Left lobe of liver (tissue), 2 donors: ENCODE data around the gene USP25. TPM values are rescaled to one million over a fixed set of nuclear protein-coding genes. Genes with fewer than 3 reads are reported as not detected.
"Not testable (repeated sequence)": the region's sequence is repeated elsewhere in the genome, so short reads cannot be mapped to it uniquely, and the experiment has no call there.

Source experiments
- ATAC-seq: fragments of 200-7000 bp; cut with Tn5 transposase; one replicate; pipeline ENCODE4 v1.9.1; 2020; ENCODE audit warnings: mild to moderate bottlenecking, moderate library complexity
- DNase-seq: peaks from one replicate; pipeline ENCODE4 v3.0.0-alpha.2; 2020; ENCODE audit warnings: low spot score
- total RNA-seq: library from RNA; stranded (reverse); gene quantifications from one replicate; pipeline ENCODE4 v1.2.1, GENCODE V29; 2021
- donor health status: DM: no; HTN: no; CAD: no; lungs with moderate emphysema.
- donor health status: DM: no; HTN: yes; CAD: no.

Gene USP25
- total RNA-seq, 1 donor from 2014 or later, result 17.2 TPM

DNA sequence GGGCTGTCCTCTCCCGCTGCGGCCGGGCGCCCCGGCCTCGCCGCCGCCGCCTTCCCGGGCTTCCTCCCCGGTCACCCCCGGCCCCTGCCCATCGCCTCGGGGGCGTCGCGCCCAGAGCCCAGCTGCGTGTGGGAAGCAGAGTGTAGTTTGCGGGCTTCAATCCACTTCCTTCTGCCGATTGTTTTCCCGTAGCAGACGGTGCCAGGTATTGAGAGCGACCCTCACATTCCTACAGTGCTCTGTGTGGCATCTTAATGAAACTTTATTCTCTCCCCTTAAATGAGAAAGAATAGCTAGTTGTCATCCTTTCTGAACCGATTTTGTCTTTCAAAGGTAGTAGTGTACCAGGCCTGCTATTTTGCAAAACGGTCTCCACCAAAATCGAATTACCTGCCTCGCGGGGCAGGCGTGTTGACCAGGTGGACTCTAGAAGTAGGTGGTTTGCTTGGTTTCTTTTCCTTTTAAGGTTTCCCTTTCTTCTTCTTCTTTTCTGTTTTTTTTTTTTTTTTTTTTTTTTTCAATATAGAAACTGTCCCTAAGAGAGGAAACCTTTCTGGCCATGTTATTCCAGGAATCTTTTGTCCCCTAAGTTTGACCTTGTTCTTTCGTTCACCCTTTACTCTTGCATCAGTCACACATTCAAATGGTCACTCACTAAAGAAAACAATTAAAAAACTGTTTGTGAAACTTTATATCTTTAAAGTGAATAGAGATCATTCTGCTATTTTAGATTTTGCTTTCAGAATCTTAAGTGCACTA is 881 bp downstream of the USP25 start:
- no peak for DNase-seq
- peak; percentile 1 for ATAC-seq

GRCh38 chr21:15731243-15731613 is 1.4 kb downstream of the USP25 start:
- DNase-seq (no peak), ATAC-seq (no peak)

DNA sequence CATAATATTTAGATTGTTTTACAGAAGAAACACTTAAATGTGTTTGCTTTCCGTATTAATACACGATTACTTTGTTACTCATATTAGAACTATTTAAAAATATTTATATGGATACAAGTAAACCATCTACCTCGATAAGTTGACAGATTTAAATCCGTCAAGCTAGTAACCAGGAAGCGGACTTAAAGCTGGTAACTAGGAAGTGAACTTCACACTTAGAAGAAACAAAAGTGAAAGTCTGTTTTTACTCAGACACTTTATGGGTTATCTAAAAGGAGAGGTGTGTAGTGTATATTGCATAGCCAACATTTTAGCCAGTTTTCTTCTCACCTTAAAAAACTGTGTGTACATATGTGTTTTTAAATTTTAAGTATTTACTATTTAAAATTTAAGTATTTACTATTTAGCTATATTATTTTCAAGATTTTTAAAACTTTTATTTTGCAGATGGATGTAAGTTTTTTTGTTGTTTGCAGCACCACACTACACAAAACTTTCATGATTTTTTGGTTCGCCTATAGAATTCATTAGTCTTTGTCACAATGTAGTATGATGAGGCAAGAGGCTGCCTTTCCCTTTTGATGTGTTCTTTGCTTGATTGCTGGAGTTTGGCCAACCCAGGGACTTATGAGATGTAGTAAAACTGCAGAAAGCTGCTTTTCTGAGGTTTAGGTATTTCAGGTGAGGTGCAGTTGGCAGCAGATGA is 2.7 kb downstream of the USP25 start:
- no peak for DNase-seq
- no peak for ATAC-seq

DNA sequence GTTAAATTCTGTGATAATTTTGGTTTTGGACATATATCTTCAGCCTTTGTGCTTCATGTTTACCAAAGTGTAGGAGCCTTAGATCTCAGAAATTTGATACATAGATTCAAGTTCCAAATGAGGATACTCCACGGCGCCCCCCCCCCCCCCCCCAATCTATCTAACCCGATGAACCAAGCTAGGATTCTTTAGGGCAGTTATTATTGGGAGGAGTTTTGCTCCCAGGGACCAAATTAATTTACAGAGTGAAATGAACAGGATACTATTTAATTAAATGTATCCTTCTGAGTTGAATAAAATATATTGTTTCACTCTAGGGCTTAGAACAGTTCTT is 3.2 kb downstream of the USP25 start:
- no peak for ATAC-seq
- DNase-seq, result no peak

DNA sequence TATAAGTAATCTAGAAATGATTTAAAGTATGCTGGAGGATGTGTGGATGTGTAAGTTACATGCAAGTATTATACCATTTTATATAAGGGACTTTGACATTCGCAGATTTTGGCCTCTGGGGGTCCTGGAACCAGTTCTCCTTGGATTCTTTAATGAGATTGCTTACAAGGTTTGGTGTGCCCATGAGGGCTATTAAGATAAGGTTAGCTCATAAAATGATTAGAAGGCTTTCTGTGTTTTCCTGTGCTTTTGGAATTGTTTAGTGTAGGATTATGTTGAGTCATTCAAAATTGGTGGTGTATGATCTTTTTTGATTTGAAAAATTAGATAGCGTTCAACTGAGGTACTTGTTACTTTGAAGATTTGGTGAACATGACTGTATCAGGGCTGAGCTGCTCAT is 5.6 kb downstream of the USP25 start:
- ATAC-seq (no peak), DNase-seq (no peak)

GRCh38 chr21:15735931-15736330 is 6.1 kb downstream of the USP25 start:
- DNase-seq, result not testable (repeated sequence)
- ATAC-seq, result peak; percentile 19

DNA sequence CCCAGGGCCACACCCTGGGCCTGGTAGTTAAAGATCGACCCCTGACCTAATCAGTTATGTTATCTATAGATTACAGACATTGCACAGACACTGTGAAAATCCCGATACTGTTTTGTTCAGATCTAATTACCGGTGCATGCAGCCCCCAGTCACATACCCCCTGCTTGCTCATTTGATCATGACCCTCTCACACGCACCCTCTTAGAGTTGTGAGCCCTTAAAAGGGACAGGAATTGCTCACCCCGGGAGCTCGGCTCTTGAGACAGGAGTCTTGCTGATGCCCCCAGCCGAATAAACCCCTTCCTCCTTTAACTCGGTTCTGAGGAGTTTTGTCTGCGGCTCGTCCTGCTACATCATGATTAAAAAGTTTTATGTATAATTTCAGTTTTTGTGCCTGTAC is 9.0 kb downstream of the USP25 start:
- not testable (repeated sequence) for ATAC-seq, DNase-seq

- ATAC-seq (no peak), DNase-seq (no peak)
Observed at GRCh38 chr21:15740383-15740782, 10.6 kb downstream of the USP25 start.

- DNase-seq (no peak), ATAC-seq (peak; percentile 57)
Observed at GRCh38 chr21:15741510-15741909, 11.7 kb downstream of the USP25 start.

DNA sequence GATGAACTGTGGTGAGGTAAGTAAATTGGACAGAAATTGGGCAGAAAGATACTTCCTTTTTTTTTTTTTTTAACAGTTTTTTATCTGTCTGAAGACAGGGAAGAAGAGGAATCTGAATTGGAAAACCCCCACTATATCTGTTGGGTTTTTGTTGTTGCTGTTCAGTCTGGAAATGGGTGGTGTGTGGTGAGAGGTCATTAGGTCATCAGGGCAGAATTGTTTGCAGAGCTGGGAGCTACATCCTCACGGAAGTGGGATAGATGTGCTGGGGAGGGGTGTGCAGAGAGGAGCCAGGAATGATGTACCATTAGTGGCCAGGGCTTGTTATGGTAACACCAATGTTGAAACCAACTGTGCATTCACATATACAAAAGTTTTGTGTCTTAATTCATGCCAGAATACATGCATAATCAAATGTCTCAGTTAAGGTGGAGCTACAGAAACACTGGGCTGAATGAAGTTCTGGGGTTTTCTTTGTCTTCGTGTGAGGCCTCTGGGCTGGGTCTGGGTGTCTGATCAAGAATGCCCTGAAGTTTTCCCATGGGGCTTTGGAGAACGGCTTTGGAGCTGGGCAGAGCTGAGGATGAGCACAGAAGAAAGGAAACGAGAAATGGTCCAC is 12.4 kb downstream of the USP25 start:
- ATAC-seq (peak; percentile 79), DNase-seq (no peak)

DNA sequence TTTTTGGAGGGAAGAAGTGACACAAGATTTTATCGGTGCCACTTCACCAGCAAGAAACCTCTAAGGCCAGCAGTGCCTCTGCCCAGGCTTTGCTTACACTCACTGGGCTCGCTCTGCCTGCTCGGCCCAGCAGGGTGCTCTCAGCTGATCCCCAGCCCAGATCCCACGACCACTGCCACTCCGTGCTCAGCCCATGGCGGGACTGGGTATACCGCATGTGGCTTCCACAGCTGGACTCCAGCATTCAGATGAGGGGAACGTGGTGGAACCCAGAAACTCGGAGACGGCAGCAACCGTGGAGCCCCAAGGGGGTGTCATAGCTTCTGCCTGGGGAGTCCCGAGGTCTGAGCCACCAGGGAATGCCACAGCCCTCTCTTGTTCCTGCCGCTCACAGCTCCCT is 12.9 kb downstream of the USP25 start:
- ATAC-seq (peak; percentile 27), DNase-seq (no peak)

DNA sequence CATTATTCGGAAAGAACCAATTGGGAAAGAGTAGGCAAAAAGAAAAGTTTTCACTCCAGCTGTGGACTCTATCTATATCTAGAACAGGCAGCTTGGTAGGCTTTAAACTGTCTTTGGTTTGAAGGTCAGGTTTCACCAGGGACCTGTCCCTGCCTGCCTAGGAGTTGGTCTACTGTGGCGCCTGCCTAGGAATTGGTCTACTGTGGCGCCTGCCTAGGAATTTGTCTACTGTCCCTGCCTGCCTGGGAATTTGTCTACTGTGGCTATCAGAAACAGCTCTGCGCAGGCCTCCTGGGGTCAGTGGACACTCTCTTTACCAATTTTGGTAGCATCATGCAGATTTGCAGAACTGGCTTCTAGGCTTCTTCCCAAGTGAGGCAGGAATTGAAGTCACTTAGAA is 13.8 kb downstream of the USP25 start:
- ATAC-seq, result peak; percentile 37

DNA sequence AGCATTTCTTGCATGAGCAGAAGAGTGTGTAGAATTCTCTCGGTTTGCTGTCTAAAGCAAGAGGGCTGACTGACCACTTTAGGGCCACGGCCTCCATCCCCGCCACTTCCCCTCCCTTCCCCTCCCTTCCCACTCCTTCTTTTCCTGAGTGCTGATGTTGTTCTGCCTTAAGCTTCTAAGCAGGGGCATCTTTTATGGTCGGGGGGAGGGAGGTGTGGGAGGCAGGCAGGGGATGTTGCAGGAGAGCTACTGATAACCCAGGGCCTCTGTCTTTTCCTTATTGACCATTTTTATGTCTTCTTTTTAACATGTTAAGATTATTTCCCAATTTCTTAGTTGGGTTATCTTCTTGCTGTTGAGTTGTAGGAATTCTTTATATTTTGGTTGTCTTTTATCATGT is 15.1 kb downstream of the USP25 start:
- ATAC-seq (no peak), DNase-seq (no peak)

More for the DNA sequence above, 13.8 kb downstream of the USP25 start:
- no peak for DNase-seq

GRCh38 chr21:15748586-15748985 is 18.8 kb downstream of the USP25 start:
- ATAC-seq (no peak), DNase-seq (no peak)

DNA sequence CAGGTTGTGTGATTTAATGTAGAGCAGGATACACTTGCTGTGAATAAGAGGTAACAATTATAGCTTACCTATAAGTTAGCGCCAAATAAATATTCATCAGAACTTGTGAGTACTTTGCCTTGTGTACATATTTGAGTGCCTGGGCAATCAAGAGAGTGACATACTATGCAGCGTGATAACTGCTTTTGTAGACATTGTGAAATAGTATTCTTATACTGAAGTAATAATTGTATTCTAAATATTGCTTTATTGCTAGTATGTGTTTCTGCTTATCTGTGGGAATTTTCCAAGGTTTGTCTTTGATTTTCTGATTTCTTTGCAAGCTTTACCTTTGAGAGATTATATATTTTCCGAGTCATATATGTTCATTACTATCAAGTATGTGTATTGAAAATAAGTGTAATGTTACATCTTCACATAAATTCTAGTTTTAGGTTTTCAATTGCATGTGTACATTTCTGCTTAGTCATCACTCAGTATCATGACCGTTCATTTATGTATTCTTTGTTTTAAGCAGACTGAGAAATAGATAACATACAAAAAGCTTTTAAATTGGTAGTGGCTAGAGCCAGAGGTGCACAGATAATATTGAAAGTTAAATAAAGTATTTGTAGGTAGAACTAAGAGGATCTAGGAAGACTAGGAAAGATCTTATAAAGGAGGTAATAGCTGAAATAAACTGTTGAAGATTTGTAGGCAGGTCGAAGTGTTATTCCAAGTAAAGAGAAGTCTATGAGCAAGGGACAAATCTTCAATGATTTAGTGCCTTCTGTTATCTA is 19.5 kb downstream of the USP25 start:
- ATAC-seq (peak; percentile 13), DNase-seq (no peak)

- DNase-seq (no peak), ATAC-seq (peak; percentile 90)
Observed at GRCh38 chr21:15749861-15750159, 20.0 kb downstream of the USP25 start.

GRCh38 chr21:15751037-15751436 is 21.3 kb downstream of the USP25 start:
- DNase-seq (no peak), ATAC-seq (no peak)

- ATAC-seq (no peak), DNase-seq (no peak)
Observed at GRCh38 chr21:15751546-15751945, 21.8 kb downstream of the USP25 start.

DNA sequence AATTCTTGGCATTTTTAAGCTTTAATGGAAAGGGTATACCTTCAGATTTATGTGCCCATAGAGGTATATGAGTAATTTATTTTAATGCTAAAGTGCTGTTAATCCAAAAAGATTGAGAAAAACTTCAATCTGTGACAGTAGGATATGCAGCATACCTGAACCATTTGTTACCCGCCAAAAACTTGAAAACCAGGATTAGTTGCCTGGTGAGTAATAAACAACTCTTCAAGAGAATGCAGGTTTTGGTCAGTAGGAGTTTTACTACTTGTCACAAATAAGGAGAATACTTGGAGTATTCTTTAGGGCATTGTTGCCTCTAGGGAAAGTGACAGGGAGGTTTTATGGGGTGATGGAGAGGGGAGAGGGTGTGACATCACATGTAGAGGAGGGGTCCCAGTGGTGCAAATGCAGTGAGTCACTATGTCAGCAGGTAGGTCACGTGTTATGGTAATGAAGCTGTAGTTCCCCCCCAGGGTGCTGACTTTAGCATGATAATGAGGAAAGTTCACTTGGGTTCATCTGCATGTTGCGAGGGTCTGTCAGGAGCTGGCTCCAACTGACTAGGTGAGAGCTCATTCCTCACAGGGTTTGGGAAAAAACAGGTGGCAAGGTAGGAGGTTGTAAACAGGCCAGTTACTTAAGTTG is 23.1 kb downstream of the USP25 start:
- DNase-seq (no peak), ATAC-seq (no peak)

- DNase-seq, result no peak
- no peak for ATAC-seq
Observed at GRCh38 chr21:15753741-15754140, 24.0 kb downstream of the USP25 start.

- peak; percentile 36 for ATAC-seq
- no peak for DNase-seq
Observed at GRCh38 chr21:15754640-15755039, 24.9 kb downstream of the USP25 start.
